Middle frontal gyrus (tissue), 1 donor: ENCODE measurements around the gene BGN.

ENCODE experiments used
- DNase-seq: peaks from one replicate; pipeline ENCODE4 v3.0.0-alpha.2; 2015; ENCODE audit warnings: low spot score; ENCODE audit errors: extremely low spot score

The BGN gene

GRCh38 chrX:153482376-153483015 lies 12.3 kb upstream of the BGN start:
- DNase-seq: no peak

DNA sequence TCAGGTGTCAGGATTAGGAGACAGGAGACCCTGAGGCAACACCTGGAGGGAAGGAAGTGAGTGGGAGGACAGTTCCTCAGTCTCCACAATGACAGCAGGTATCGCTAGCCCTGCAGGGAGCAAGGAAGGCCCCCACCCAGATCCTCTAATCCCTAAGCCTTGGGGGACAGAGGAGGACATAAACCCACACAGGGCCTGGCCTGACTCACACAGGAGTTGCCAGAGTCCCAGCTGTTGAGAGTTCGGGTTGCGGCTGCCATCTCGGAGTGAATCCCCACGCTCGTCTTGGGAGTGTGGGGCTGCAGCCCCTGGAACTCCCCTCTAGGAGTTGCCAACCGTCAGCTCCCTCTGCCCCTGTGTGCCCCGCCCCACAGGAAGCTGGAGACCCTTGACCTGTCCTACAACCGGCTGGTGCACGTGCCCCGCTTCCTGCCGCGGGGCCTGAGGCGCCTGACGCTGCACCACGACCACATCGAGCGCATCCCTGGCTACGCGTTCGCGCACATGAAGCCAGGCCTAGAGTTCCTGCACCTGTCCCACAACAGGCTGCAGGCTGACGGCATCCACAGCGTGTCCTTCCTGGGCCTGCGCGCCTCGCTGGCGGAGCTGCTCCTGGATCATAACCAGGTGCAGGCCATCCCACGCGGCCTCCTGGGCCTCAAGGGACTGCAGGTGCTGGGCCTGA lies 9.2 kb upstream of the BGN start:
- DNase-seq: no peak

DNA sequence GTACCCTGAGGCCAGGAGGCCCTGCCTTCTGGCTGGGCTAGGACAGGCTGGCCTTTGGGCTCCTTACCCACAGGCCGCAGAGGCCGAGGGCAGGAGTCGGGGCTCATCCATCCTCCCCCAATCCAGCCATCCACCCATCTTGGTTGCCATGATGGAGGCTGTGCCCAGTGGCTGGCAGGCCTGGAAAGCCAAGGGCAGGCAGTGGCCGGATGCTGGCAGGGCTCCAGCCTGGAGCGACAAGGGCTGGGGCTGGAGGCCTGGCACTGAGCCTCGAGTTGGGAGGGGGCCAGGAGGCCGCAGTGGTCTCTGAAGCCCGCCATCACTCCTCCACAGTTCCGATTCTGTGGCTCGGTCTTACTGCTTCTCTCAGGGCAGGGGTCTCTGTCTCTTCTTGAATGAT lies 8.6 kb upstream of the BGN start:
- DNase-seq: no peak

- no peak for DNase-seq
These were observed 7.1 kb upstream of the BGN start for GRCh38 chrX:153487590-153488071.

- DNase-seq: no peak
These were observed 6.4 kb upstream of the BGN start for GRCh38 chrX:153488231-153488914.

GRCh38 chrX:153490217-153490930 lies 4.4 kb upstream of the BGN start:
- no peak for DNase-seq

GRCh38 chrX:153491351-153491914 lies 3.3 kb upstream of the BGN start:
- DNase-seq: no peak

DNA sequence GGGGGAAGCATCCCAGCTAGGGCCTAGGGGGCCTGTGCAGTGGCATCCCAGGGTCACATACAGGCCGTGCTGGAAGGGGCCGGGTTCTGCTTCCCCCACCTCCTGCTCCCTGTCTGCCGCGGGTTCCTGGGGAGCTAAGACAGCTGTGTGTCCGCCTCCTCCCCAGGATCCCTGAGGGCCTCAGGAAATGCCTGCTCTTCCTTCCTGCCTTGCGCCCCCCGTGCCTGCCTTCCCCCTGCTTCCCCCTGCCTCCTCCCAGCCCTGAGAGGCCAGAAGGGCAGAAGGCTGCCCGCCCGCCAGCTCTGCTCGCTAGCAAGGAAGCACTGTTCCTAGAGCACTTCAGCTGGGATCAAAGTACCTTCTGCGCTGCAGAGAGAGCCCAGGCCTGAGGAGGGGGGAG lies 2.9 kb upstream of the BGN start:
- no peak for DNase-seq

DNA sequence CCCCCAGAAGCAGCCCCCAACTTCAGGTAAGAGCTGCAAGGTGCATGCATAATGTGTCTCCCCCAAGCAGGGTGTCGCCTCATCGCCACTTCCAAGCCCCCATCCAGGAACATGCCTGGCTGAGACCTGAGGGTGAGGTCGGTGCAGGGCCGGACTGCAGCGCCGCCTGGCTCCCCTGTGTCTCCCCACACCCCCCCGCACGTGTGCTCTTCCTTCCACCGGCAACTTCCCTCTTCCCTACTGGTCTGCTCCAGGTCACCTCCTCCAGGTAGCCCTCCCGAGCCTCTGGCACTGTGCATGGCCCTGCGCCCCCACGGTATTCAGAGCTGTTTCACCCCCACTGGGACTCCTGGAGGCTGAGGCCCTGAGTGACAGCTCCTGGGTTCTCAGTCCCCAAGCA lies 2.2 kb upstream of the BGN start:
- no peak for DNase-seq

DNA sequence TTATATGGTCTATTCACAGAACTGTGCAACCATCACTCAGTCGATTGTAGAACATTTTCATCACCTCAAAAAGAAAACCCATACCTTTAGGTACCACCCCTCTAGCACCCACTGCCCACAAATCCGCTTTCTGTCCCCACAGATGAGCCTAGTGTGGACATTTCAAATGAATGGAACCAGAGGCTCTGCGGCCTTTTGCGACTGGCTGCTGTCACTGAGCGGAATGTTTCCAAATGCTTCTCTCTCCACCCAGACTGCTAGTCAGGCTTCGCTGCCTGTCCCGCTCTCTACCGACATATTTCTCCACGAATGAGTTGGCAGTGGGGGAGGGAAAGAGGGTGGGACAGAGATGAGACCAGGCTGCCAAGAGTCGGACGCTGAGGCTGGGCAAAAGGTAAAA lies 1.7 kb upstream of the BGN start:
- DNase-seq: no peak

DNA sequence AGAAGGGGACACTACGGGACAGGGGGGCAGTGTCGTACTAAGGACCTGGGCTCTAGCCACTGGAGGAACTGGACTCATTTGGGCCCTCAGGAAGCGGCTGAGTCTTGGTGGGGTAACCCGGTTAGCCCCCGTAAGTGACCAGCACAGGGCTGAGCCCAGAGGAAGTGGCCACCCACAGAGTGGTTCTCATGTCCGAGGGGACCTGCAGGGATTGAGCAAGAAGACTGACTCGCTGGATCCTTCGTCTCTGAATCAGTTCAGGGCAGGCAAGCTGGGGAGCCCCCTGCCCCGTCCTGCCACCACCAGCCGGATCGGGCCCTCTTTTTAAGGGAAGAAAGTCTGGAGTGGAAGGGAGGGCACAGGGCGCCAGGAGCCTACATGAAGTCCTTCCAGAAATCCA lies 719 bp upstream of the BGN start:
- DNase-seq: no peak

GRCh38 chrX:153495362-153495751 lies 577 bp downstream of the BGN start:
- DNase-seq: no peak

- no peak for DNase-seq
These were observed 1.3 kb downstream of the BGN start for GRCh38 chrX:153495903-153496589.

DNA sequence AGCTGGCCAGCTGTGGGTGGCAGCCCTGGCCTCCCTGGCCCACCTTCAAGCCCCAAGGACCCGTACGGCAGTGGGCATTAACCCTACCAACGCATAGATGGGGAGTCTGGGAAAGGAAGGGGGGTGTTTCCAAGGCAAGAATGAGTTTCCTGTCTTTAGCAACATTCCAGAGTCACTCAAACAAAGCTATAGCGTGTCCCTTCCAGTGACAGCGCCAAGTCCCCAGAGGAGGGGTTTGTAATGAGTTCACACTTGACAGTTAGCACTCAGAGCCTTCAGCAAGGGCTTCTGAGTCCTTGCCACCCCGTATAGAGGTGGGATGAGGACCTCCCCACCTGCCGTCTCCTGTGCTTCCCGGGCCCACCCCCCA lies 1.8 kb downstream of the BGN start:
- DNase-seq: no peak

GRCh38 chrX:153498453-153498852 lies 3.7 kb downstream of the BGN start:
- DNase-seq: no peak

- no peak for DNase-seq
These were observed 4.6 kb downstream of the BGN start for GRCh38 chrX:153499341-153499740.

GRCh38 chrX:153499876-153500275 lies 5.1 kb downstream of the BGN start:
- DNase-seq: no peak

DNA sequence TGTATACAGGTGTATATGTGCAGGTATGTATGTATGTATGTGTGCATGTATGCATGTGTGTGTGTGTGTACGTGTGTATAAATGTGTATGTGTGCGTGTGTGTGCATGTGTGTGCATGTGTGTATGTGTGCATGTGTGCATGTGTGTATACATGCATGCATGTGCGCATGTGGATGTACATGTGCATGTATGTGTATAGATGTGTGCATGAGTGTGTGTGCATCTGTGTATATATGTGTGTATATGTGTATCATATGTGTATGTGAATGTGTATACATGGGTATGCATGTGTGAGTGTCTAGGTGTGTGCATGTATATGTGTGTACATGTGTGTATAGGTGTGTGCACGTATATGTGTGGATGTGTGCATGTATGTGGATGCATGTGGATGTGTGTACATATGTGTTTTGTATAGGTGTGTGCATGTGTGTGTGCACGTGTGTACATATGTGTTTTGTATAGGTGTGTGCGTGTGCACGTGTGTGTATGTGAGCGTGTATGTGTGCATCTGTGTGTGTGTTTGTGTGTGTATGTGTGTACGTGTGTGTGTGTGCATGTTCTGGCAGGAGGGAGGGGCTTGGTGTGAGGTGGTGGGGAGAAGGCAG lies 6.0 kb downstream of the BGN start:
- no peak for DNase-seq

GRCh38 chrX:153501530-153501929 lies 6.8 kb downstream of the BGN start:
- DNase-seq: no peak

GRCh38 chrX:153502131-153502530 lies 7.4 kb downstream of the BGN start:
- DNase-seq: no peak

DNA sequence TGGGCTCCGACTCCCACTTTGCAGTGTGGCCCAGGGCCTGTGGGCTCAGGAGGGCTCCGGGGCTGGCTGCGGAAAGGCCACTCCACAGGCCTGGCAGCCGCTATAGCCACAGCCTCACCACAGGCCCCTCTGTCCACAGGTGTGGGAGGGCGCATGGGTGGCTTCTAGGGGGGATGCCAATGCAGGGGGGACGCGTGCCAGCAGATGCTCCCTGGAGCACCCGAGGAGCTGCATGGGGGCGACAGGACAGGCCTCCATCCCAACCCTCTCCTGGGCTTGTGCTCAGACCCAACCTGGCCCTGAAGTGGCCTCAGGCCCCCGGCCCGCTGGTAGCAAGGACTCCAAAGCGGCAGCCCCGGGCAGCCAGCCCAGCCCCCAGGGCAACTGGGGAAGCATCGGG lies 8.0 kb downstream of the BGN start:
- DNase-seq: no peak
